GM21528 (cell line): Measurements from ENCODE around the gene IWS1.
"Not testable (repeated sequence)": the region's sequence is repeated elsewhere in the genome, so short reads cannot be mapped to it uniquely, and the experiment has no call there.

Experiments used
- ATAC-seq: cut with Tn5 transposase; IDR thresholded peaks from one replicate; pipeline ENCODE4 v1.9.1; 2021; ENCODE audit warnings: mild to moderate bottlenecking, moderate library complexity; ENCODE audit not compliant: unreplicated experiment, low FRiP score

The IWS1 gene

DNA sequence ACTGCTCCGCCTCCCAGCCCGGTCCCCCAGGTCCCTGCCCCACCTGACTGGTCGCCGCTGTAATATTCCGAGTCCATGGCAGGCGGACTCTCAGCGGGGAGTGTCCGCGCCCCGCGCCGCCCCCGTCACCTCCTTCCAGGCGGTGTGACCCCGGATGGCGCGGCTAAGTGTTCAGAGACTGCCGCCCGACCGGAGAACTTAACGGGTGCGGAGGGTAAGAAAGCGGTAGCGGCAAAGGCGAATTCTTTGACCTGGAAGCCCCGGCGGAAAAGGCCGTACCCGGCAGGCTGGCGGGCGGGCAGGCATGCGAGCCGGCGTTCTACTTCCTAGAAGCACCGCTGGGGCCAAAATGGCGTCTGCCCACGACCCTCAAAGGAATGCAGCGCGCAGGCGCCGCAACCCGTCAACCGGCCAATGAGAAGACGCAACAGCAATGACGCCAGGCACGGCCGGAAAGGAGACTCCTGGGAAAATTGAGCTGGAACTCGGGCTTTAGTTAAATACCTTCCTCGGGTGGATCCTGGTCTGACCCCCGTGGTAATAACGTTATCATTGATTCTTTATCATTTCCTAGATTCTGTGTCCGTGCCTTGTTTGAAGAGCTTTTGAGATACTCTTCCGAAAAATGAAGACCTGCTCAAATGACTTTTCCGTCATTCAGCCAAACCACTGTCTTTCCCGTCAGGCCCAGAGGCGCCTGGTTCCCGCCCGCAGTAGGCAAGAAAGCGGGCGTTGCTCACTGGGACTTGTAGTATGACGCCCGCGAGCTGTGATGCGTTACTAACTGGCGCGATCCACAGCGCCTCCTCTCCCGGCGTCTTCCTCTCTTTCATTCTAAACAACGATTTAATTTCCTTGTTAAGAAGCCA, at the start of gene IWS1:
IWS1 (minus strand) TSS at position 358 of the 869 bp plus-strand sequence; CDS start at position 77, 281 bp downstream.
- peak; percentile 92 for ATAC-seq

DNA sequence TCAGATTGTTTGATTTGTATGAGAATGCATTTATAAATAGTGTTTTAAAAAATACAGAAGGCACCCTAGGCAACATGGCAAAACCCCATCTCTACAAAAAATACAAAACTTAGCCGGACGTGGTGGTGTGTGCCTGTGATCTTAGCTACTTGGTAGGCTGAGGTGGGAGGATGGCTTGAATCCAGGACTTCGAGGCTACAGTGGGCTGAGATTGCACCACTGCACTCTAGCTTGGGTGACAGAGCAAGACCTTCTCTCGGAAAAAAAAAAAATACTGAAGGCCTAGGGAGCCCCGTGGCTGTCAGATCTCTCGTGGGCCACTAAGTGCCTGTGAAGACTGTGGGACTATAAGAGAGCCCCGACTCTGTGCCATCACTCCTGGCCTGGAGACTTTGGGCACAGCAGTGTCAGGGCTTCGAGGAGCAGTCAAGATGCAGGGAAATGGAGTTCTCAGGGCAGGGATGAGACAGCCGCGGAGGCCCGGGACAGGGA, 49.7 kb upstream of the IWS1 start:
- no peak for ATAC-seq

DNA sequence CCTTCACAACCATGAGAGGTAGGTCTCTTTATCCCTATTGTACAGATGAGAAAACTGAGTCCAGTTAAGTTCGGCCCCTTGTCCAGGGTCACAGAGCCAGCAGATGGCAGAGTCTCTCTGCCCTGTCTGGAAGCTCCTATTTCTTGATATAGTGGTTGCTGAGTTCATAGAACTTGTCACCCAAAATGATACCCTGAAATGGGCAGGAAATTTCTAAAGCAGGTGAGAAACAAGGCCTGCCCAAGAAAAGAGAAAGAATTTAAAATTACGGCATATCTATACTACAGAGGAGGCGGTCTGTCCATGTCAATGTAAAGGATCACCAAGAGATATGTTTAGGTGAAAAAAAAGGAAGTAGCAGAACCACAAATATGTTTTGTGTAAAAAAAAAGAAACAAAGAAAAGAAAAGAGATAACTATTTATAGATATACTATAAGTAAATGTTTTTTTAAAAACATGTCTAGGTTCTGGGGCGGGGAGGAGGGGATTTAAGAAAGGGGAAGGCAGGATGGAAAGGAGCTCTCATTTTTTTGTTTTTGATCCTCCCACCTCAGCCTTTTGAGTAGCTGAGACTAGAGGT, 49.0 kb upstream of the IWS1 start:
- ATAC-seq: no peak

DNA sequence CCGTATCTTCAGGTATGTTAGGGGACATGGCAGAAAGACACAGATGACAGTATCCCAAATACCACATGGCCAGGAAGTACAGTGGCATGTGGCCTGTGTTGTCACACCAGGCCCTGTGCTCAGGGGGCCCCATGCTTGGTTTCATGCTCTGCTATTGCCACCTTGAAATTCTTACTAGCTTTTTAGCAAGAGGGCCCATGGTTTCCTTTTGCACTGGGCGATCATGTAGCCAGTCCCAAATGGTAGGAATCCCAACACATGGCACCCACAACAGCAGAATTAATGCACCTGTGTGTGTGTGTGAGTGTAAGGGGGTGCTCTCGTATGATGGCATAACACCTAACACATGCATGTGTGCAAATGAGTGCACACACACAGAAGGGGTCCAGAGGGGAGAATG, 48.4 kb upstream of the IWS1 start:
- ATAC-seq: no peak

DNA sequence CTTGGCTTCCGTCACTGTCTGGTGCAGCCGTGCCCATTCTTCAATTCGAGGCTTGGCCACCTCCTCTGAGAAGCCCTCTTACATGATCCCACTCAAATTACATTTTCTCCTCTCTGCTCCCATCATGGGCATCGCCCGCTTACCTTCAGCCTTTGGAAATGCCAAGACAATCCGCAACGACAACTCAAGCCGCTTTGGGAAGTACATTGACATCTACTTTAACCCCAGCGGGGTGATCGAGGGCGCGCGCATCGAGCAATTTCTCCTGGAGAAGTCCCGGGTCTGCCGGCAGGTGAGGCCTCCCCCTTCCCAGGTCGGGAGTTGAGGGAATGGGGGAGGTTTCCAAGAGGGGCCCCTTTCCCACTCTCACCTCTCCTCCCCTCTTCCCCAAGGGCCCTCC, 47.5 kb upstream of the IWS1 start:
- ATAC-seq: no peak

DNA sequence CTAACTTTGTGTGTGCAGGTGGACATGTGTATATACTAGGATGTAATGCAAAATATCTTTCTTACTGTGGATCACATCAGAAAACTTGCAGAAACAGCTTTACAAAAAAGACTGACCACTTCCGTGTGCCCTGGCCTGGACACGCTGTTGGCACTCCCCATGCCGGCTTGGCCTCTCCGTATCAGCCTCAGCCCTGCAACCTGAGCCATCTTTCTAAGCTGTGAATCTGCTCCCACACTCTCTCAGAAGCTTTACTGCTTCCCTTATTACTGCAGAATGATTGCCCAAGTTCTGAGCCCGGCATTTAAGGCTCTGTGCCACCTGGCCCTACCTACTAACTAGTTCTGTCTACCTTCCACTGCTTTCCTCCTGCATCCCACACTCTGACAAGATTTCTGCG, 47.0 kb upstream of the IWS1 start:
- no peak for ATAC-seq

DNA sequence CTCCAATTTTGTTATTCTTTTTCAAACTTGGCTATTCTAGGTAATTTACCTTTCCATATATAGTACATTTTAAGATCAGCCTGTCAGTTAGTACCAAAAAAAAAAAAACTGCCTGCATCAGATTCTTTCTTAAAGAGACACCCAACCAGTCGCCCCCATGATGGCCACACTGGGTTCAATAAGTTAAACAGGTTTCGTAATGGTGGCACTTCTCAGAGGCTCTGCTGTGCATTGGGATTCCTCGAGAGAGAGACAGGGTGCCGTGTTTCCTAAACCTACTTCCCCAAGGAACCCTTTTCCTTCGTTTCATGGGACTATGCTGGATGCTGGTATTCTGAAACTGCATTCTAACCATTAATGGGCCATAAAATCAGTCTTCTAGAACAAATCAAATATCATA, 46.6 kb upstream of the IWS1 start:
- ATAC-seq: no peak

DNA sequence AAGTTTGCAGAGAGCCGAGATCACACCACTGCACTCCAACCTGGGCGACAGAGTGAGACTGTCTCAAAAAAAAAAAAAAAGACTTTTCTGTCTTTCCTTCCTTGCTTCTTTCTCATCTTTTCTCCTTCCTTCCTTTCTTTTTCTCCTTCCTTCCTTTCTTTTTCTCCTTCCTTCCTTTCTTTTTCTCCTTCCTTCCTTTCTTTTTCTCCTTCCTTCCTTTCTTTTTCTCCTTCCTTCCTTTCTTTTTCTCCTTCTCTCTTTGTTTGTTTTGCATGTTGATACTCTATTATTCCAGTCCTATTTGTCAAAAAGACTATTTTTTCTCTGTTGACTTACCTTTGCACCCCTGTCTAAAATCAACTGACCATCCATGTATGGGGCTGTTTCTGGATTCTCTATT, 46.1 kb upstream of the IWS1 start:
- ATAC-seq: not testable (repeated sequence)

DNA sequence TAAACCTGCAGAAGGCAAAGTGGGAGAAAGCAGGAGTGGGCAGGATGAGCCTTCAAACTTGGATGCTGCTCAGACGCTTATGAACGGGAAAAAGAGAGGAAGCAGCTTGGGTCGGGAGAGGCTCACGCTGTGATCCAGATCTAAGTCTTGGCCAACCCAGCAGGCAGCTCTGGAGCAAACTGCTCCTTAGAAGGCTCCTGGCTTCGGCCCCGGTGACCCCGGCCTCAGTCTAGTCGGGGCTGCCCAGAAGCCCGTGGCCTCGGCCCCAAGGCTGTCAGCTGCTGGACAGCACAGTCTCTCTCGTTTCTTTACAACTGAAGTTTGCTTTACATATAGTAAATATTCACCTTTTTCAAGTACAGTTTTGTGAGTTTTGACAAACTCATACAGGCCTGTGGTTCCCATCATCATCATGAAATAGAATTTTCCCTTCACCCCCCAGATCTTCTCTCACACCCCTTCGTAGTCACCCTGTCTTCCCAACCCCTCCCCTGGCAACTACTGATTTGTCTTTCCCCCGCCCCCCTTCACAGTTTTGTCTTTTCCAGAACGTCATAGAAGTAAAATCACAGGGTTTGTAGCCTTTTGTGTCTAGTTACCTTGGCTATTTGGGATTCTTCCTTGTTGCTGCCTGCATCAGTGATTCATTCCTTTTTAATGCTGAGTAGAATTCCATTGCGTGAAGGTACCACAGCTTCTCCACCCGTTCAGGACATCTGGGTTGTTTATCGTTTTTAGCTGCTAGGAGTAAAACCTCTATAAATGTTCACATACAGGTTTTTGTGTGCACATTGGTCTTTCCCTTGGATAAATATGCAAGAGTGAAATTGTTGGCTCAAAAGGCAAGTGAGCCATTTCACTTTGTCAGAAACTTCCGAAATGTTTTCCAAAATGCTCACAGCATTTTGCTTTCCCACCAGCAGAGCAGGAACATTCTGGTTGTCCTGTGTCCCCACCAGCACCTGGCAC, 44.3 kb upstream of the IWS1 start:
- no peak for ATAC-seq

DNA sequence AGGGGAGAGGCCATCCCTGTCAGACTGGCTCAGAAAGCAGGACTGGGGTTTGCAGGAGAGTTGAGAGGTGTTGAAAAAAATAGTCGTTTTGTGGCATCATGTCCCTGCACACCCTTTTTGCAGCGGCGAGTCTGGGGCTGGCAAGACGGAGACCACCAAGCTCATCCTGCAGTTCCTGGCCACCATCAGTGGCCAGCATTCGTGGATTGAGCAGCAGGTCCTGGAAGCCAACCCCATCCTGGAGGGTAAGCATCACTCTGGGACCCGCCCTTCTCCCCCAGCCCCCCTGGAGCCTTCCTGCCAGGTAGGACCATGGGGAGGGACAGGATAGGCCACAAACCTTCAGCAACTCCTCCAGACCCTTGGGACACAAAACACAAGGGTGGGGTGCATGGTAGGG, 43.4 kb upstream of the IWS1 start:
- ATAC-seq: no peak

DNA sequence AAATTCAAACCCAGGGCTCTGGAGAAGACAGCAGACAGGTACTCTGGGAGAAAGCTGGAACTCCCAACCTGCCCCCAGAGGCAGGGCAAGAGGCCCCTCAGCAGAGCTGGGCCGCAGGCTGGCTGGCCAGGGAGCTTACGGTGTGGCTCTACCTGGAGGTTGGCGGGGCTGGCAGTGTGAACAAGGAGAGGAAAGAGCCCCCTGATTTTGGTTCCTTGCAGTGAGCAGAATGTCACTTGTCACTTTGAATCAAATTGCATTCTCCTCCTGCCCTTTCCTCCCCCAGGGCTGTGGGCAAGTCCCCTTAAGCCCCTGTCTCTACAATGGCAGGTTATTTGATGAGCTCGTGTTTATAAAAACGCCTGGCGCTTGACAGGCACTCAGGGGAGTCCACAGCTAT, 41.8 kb upstream of the IWS1 start:
- no peak for ATAC-seq

DNA sequence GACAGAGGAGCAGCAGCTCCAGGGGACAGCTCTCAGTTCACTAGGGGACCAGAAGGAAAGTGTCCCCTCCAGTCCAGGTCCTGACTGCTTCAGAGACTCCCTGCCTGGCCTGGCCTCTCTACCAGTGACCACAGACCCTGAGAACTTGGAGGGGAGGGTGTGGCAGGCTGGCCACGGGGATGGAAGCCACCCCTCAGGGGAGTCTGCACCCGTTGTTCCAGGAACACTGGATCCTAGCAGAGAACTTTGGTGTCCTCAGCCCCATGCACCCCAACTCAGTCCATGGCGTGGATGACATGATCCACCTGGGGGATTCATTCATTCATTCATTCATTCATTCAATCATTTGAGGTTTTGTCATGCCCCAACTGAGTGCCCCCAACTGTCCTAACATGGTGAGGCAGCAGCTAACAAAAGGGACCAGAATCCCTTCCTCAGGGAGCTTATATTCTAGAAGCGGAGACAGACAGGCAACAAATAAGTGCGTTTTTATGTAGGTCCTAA, 41.1 kb upstream of the IWS1 start:
- no peak for ATAC-seq

DNA sequence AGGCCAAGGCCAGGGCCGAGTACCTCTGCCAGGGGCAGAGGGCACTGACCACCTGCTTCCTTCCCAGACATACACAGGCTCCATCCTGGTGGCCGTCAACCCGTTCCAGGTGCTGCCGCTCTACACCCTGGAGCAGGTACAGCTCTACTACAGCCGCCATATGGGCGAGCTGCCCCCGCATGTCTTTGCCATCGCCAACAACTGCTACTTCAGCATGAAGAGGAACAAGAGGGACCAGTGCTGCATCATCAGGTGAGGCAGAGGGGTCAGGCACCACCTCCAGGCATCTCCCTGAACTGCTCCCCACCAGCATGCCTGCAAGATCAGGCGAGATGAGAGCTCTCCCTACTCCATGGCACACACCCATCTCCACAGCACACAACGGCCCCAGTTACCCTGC, 40.3 kb upstream of the IWS1 start:
- no peak for ATAC-seq

DNA sequence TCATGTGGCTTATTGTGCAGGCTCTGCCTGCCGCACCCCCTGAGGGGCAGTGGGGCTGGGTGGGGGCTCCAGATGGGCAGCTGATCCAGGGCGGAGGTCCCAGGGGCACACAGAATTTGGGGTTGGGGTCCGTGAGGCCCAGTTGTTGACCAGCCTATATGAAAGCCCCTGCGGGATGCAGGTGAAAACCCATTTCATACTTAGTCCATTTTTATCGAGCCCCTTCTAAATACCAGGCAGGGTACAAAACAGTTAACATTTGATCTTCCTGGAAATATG, 39.8 kb upstream of the IWS1 start:
- no peak for ATAC-seq

DNA sequence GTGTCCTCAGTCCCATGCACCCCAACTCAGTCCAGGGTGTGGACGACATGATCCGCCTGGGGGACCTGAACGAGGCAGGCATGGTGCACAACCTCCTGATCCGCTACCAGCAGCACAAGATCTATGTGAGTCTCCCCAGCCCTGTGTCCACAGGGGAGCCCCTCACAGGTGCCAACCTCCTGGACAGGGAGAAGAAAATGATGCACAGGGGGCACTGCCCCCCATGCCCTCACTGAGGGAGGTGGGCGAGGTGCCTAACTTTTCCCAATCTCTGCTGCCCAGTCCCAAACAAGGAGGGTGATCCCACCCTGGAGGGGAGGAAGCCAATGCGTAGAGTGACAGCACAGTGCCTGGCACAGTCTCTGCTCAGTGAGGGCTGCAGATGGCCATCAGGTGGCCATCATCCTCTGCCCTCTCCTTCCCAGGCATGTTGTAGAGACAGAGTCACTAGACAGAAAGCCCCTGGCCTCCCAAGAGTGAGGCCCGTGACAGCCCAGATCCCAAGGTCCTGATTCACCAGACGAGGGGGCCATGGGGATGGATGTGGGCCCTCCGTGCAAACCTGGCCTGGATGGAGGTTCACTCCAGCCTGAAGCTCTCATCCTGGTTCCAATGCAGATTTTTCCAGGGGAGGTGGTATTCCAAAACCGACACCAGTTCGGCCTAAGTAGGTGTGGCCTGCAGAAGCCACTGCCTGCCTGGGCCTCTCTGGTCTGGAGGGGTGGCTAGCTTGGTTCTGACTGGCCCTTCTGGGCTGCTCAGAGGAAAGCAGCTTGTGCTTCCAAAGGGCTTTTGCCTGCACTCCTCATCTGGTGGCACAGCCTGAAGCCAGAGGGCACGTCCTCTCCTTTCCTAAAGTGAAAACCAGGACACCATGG, 39.2 kb upstream of the IWS1 start:
- no peak for ATAC-seq

DNA sequence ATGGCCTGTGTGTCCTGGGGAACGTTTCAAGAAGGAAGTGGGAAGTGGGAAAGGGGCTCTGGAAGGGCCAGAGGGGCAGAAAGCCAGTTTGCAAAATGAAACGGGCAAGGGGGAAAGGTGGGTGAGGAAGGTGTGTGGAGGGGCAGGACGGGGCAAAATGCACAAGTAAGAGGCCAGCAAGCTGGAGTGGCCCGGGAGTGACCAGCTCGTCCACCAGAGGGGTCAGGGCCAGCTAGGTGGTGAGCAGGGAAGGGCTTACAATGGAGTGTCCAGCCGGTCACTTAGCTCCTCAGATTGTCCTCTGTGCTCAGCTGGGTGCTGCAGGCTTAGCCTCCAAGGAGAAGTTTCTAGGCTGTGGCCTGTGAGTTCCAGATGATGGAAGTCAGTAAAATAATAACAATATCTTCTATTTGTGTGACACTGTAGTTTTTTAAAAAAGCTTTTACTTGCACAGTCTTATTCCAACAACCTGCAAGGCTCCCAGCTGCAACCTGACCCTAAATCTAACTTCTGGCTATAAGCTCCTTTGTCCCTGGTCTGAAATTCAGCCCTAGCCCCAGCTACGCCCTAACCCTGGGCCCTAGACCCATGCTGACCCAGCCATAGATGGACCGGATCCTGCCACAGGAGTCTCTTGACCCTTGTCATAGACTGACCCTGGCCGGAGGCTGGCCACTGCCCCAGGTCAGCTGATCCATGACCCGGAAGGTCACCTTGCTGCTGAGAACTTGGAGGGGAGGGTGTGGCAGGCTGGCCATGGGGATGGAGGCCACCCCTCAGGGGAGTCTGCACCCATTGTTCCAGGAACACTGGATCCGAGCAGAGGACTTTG, 38.4 kb upstream of the IWS1 start:
- ATAC-seq: no peak

DNA sequence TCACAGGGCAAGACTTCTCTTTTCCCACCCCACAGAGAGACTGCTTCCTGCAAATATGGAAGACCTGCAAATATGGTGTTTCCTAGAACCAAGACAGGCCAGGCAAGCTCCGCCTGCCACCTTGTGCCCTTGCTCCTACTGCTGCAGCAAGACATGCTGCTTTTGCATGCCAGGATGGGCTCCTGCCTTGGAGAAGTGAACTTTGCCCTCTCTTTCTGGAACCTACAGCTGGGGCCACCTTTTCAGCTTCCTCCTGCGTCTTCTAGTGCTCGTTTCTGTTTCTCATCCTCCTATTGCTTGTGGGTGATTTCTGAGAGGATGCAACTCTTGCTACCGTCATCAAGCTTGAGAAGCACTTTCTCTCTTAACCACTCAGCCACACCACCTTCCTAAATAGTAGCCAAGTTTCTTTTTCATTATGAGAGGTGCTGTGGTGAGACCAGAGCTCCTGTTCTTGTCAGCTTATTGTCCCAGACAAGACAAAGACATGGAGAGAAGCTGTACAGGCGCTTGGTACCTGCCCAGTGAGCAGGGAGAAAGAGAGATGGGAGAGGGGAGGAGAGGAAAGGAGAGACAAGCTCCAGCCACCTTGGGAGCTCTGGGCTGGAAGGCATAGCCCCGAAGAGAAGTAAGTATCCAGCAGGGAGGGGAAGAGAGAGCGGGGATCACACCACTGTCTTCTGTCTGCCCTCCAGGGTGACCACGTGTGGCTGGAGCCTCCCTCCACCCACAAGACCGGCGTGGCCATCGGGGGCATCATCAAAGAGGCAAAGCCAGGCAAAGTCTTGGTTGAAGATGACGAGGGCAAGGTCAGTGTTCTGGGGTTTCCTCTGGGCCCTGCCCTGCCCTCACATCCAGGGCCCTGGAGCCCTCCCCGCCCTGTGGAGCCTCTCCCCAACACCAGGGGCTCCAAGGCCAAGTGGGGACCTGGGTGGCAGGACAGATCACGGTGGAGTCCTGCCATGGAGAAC, 37.5 kb upstream of the IWS1 start:
- ATAC-seq: peak; percentile 98

DNA sequence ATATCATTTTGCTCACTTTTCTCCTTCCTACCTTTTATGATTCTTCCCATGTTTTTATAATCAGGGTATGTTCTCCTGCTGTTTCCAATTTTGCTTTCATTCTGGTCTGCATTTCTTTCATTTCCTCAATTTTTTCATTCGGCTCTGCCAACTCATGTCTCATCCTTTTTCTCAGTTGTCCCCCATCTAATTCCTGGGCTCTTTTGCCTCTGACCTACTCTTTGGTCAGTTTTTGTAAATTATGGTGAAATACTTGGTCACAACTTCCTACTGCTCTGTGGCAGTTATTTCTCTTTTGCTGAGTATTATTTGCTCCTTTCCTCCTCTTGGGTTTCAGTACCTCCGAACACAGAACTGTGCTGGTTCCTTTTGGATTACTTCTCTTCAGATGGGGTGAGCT, 36.6 kb upstream of the IWS1 start:
- ATAC-seq: no peak
